HL-60 (cell line): ENCODE measurements around the gene ATG10.
"Not testable (repeated sequence)": the region's sequence is repeated elsewhere in the genome, so short reads cannot be mapped to it uniquely, and the experiment has no call there.

Experiments
- DNase-seq, 2 experiments: peaks; one replicate each; pipeline ENCODE4 v3.0.0-alpha.2; 2010 to 2020; ENCODE audit warnings: low read depth in 1 of 2, low spot score in 1 of 2
- H3K27ac ChIP-seq: fragments of 250-450 bp; sonication (Bioruptor Pico); replicated peaks from 2 replicates; pipeline ENCODE4 v1.5.1; 2020; ENCODE audit warnings: mild to moderate bottlenecking, moderate library complexity
- H3K27me3 ChIP-seq: fragments of 250-450 bp; sonication (Bioruptor Pico); 2 replicates; pipeline ENCODE4 v1.5.1; 2021; ENCODE audit warnings: mild to moderate bottlenecking, moderate library complexity; ENCODE audit not compliant: insufficient read depth, poor library complexity, severe bottlenecking
- H3K4me3 ChIP-seq: replicated peaks from 2 replicates; pipeline ENCODE4 v1.5.1; 2011; ENCODE audit warnings: mild to moderate bottlenecking, control low read depth, low read length; ENCODE audit not compliant: insufficient read depth
- CTCF ChIP-seq: IDR thresholded peaks from one replicate; pipeline ENCODE4 v1.5.1; 2011; ENCODE audit warnings: low read length, control low read depth, inconsistent platforms; ENCODE audit not compliant: insufficient read depth
- GABPA ChIP-seq: IDR thresholded peaks from 2 replicates; pipeline ENCODE4 v1.6.1; 2012; ENCODE audit warnings: low read depth
- POLR2AphosphoS5 ChIP-seq: IDR thresholded peaks from 2 replicates; pipeline ENCODE4 v1.6.1; 2012; ENCODE audit warnings: low read depth
- REST ChIP-seq: IDR thresholded peaks from 2 replicates; pipeline ENCODE4 v1.6.1; 2012; ENCODE audit warnings: low read depth; ENCODE audit not compliant: insufficient replicate concordance
- SPI1 ChIP-seq: IDR thresholded peaks from 2 replicates; pipeline ENCODE4 v1.6.1; 2012; ENCODE audit warnings: low read depth, mild to moderate bottlenecking, borderline replicate concordance

The ATG10 gene

GRCh38 chr5:82137205-82137604, 165.4 kb downstream of the ATG10 start:
- DNase-seq = no peak
- H3K4me3 ChIP-seq = no peak overlapping the region
- TF ChIP-seq SPI1 = no peak
- TF ChIP-seq REST = no peak
- no peak for TF ChIP-seq POLR2AphosphoS5
- no peak for TF ChIP-seq GABPA
- no peak for TF ChIP-seq CTCF

GRCh38 chr5:82139837-82140236, 168.0 kb downstream of the ATG10 start:
- H3K4me3 ChIP-seq, DNase-seq, H3K27me3 ChIP-seq, H3K27ac ChIP-seq: not testable (repeated sequence)

More at GRCh38 chr5:82137205-82137604, 165.4 kb downstream of the ATG10 start:
- H3K27me3 ChIP-seq = no peaks in the 10 kb centered on the region
- H3K27ac ChIP-seq = no peak overlapping the region

GRCh38 chr5:82142217-82142841, 170.5 kb downstream of the ATG10 start:
- Histone ChIP-seq H3K27me3 (no peaks in the 10 kb centered on the region), H3K27ac (no peak overlapping the region), H3K4me3 (no peak overlapping the region)
- DNase-seq = no peak
- TF ChIP-seq CTCF (no peak), REST (no peak), SPI1 (no peak), POLR2AphosphoS5 (no peak), GABPA (no peak)

GRCh38 chr5:82142928-82143577, 171.2 kb downstream of the ATG10 start:
- Histone ChIP-seq H3K27me3 (no peaks in the 10 kb centered on the region), H3K4me3 (no peak overlapping the region), H3K27ac (no peak overlapping the region)
- DNase-seq = no peak
- TF ChIP-seq REST = no peak
- TF ChIP-seq GABPA = no peak
- no peak for TF ChIP-seq CTCF
- TF ChIP-seq POLR2AphosphoS5 = no peak
- no peak for TF ChIP-seq SPI1
